ENCODE results near the gene MET. TPM values are rescaled to one million over a fixed set of nuclear protein-coding genes. Genes with fewer than 3 reads are reported as not detected.

Gene MET
- total RNA-seq, 1 experiment from 2014 or later: 200 TPM

GRCh38 chr7:116647290-116647689, 24.7 kb upstream of the MET start:
- Histone ChIP-seq H3K36me3 (ENCODE audit: control insufficient read depth in 1 of 2, insufficient read depth in 2 of 2, low read length in 2 of 2) (no peaks in the 10 kb centered on the region), H3K9me3 (ENCODE audit: control insufficient read depth in 1 of 2, insufficient read depth in 1 of 2, low read depth in 1 of 2, low read length in 2 of 2) (no peaks in the 10 kb centered on the region), H3K9me2 (ENCODE audit: insufficient read depth) (no peaks in the 10 kb centered on the region), H4K20me1 (ENCODE audit: insufficient read depth) (no peaks in the 10 kb centered on the region), H3K4me3 (replicated peaks in 1 of 2; ENCODE audit: low read depth in 1 of 2, low read length in 2 of 2) (no peak overlapping the region), H3K27me3 (ENCODE audit: insufficient read depth, low read length) (no peaks in the 10 kb centered on the region), H2AFZ (ENCODE audit: low read depth, low read length, poor library complexity, severe bottlenecking) (no peak overlapping the region), H3K79me2 (ENCODE audit: insufficient read depth, low read length) (no peaks in the 10 kb centered on the region), H3K4me2 (ENCODE audit: low read length) (no peak overlapping the region), H3K9ac (ENCODE audit: low read length) (no peak overlapping the region), H3K4me1 (ENCODE audit: control insufficient read depth in 1 of 2, insufficient read depth in 2 of 2, low read length in 2 of 2) (peaks cover 0 to 1% of the 10 kb centered on the region in 2 experiments; a peak in 1 of 4 replicates), H3K27ac (ENCODE audit: low read depth, low read length) (no peak overlapping the region)
- intact Hi-C loops (cut with micrococcal nuclease): no loop called here
- no peak for DNase-seq (ENCODE audit: low read depth, low spot score)
- ATAC-seq: no peak
- ChIA-PET CTCF (no interaction called here), RAD21 (ENCODE audit: low non-redundant PET in 1 of 2, low total read pairs in 2 of 2, uncharacterized antibody in 2 of 2, unreplicated experiment in 2 of 2) (no interaction called here), POLR2A (interaction anchor here (1.7 to 1.8 kb wide), 2 partner anchors 10 to 16 kb away, joined by 6 read pairs; no protein-coding TSS in a partner anchor)
- BruUV-seq (replicated peaks): no TSS peak
- TF ChIP-seq FOSL1 (IDR thresholded peaks at IDR 0.05; ENCODE audit: low read depth) (no peak), YY1 (IDR thresholded peaks at IDR 0.05; ENCODE audit: extremely low read depth, insufficient replicate concordance, low read depth, low read length) (no peak), TCF7L2 (IDR thresholded peaks at IDR 0.05; ENCODE audit: borderline replicate concordance, extremely low read depth, insufficient read depth, insufficient read length) (no peak), ZNF274 (IDR thresholded peaks at IDR 0.05; ENCODE audit: low read depth, low read length) (no peak), JUND (IDR thresholded peaks at IDR 0.05) (no peak), POLR2A (IDR thresholded peaks at IDR 0.05; ENCODE audit: borderline replicate concordance, extremely low read depth, insufficient read depth, insufficient read length) (no peak)

DNA sequence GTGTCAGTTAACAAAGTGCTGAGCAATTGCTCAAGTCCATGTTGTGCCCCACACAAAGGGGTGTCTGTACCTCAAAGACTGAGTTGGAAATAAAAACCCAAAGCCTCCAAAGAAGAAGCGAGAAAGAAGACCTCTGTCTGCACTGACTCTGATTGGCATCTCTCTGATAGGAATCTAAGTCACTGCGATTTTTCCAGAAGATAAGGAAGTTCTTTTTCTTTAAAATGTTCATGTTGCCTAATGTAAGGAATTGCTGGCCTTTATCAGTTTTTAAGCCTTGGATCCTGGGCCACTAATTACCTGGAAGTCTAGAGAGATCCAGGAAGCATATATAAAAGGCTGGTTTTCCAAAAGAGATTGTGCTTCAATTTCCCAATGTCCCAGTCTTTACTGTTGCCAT, 24.1 kb upstream of the MET start:
- no peak for DNase-seq (ENCODE audit: low read depth, low spot score)
- BruUV-seq (replicated peaks): no TSS peak

More for the DNA sequence above, 24.1 kb upstream of the MET start:
- Histone ChIP-seq H3K79me2 (ENCODE audit: insufficient read depth, low read length) (no peaks in the 10 kb centered on the region), H3K36me3 (ENCODE audit: control insufficient read depth in 1 of 2, insufficient read depth in 2 of 2, low read length in 2 of 2) (no peaks in the 10 kb centered on the region), H4K20me1 (ENCODE audit: insufficient read depth) (no peaks in the 10 kb centered on the region), H3K9me3 (ENCODE audit: control insufficient read depth in 1 of 2, insufficient read depth in 1 of 2, low read depth in 1 of 2, low read length in 2 of 2) (no peaks in the 10 kb centered on the region), H3K9ac (ENCODE audit: low read length) (no peak overlapping the region), H3K27ac (ENCODE audit: low read depth, low read length) (no peak overlapping the region), H3K9me2 (ENCODE audit: insufficient read depth) (no peaks in the 10 kb centered on the region), H3K4me1 (ENCODE audit: control insufficient read depth in 1 of 2, insufficient read depth in 2 of 2, low read length in 2 of 2) (peaks cover under 1 to 7% of the 10 kb centered on the region in 2 experiments; a peak in 3 of 4 replicates), H3K4me3 (replicated peaks in 1 of 2; ENCODE audit: low read depth in 1 of 2, low read length in 2 of 2) (no peak overlapping the region), H3K4me2 (ENCODE audit: low read length) (no peak overlapping the region), H2AFZ (ENCODE audit: low read depth, low read length, poor library complexity, severe bottlenecking) (no peak overlapping the region), H3K27me3 (ENCODE audit: insufficient read depth, low read length) (no peaks in the 10 kb centered on the region)
- ChIA-PET POLR2A (interaction anchor here (1.8 kb wide), 1 partner anchor 11 kb away, joined by 6 read pairs; no protein-coding TSS in a partner anchor), CTCF (no interaction called here), RAD21 (ENCODE audit: low non-redundant PET in 1 of 2, low total read pairs in 2 of 2, uncharacterized antibody in 2 of 2, unreplicated experiment in 2 of 2) (no interaction called here)
- TF ChIP-seq POLR2AphosphoS5 (IDR thresholded peaks at IDR 0.05; ENCODE audit: low read depth, low read length): no peak
- TF ChIP-seq EZH2phosphoT487 (IDR thresholded peaks at IDR 0.05; ENCODE audit: borderline replicate concordance): no peak
- TF ChIP-seq POLR2A (IDR thresholded peaks at IDR 0.05; ENCODE audit: borderline replicate concordance, extremely low read depth, insufficient read depth, insufficient read length): no peak
- no peak for TF ChIP-seq EGR1 (IDR thresholded peaks at IDR 0.05; ENCODE audit: low read depth)
- no peak for TF ChIP-seq ELF1 (IDR thresholded peaks at IDR 0.05; ENCODE audit: borderline replicate concordance, low read depth)
- TF ChIP-seq, protein P1, sequence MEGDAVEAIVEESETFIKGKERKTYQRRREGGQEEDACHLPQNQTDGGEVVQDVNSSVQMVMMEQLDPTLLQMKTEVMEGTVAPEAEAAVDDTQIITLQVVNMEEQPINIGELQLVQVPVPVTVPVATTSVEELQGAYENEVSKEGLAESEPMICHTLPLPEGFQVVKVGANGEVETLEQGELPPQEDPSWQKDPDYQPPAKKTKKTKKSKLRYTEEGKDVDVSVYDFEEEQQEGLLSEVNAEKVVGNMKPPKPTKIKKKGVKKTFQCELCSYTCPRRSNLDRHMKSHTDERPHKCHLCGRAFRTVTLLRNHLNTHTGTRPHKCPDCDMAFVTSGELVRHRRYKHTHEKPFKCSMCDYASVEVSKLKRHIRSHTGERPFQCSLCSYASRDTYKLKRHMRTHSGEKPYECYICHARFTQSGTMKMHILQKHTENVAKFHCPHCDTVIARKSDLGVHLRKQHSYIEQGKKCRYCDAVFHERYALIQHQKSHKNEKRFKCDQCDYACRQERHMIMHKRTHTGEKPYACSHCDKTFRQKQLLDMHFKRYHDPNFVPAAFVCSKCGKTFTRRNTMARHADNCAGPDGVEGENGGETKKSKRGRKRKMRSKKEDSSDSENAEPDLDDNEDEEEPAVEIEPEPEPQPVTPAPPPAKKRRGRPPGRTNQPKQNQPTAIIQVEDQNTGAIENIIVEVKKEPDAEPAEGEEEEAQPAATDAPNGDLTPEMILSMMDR (IDR thresholded peaks at IDR 0.05 in 2 of 3, conservative IDR thresholded peaks at IDR 0.05 in 1 of 3; ENCODE audit: borderline replicate concordance in 1 of 3, insufficient read depth in 1 of 3, low read depth in 2 of 3, low read length in 2 of 3): no peak
- no peak for TF ChIP-seq ZBTB33 (IDR thresholded peaks at IDR 0.05; ENCODE audit: extremely low read depth, insufficient replicate concordance, low read length)
- TF ChIP-seq CBX3 (IDR thresholded peaks at IDR 0.05; ENCODE audit: low read depth): no peak
- no peak for TF ChIP-seq JUND (IDR thresholded peaks at IDR 0.05)
- TF ChIP-seq ATF3 (IDR thresholded peaks at IDR 0.05): no peak
- intact Hi-C loops (cut with micrococcal nuclease): no loop called here
- no peak for ATAC-seq

Measured in HCT116 (cell line).